ENCODE data around the gene USP36. TPM values are rescaled to one million over a fixed set of nuclear protein-coding genes. Genes with fewer than 3 reads are reported as not detected.

Gene USP36
- total and polyA plus RNA-seq, 4 donors = 8.0 to 20.7 (median 10.5) TPM

GRCh38 chr17:78862073-78863023 lies 21.7 kb upstream of the USP36 start:
- 86% methylated on average over 17 of the region's 17 CpGs for WGBS
- peaks cover 0 to 4% (median 1%) of the 10 kb centered on the region in 4 donors for H3K4me1 ChIP-seq (ENCODE audit: control insufficient read depth in 4 of 4, insufficient read depth in 4 of 4, low read length in 3 of 4)
- no peak overlapping the region for H3K9ac ChIP-seq (ENCODE audit: low read depth in 1 of 2, low read length in 2 of 2)
- H3K27me3 ChIP-seq (ENCODE audit: control insufficient read depth in 4 of 4, insufficient read depth in 4 of 4, low read length in 3 of 4) = no peaks in the 10 kb centered on the region
- H3K36me3 ChIP-seq (ENCODE audit: control insufficient read depth in 4 of 4, insufficient read depth in 3 of 4, low read depth in 1 of 4, low read length in 3 of 4) = no peaks in the 10 kb centered on the region
- H3K27ac ChIP-seq (ENCODE audit: low read depth in 1 of 2, low read length in 2 of 2) = no peak overlapping the region
- TF ChIP-seq ATF3 (IDR thresholded peaks at IDR 0.05) (no peak), FOXA1 (IDR thresholded peaks at IDR 0.05) (no peak), NR2F2 (IDR thresholded peaks at IDR 0.05) (no peak), MAX (IDR thresholded peaks at IDR 0.05) (no peak), TAF1 (conservative IDR thresholded peaks at IDR 0.05) (no peak), RAD21 (IDR thresholded peaks at IDR 0.05) (no peak), HNF4G (IDR thresholded peaks at IDR 0.05) (no peak), CTCF (IDR thresholded peaks at IDR 0.05; ENCODE audit: low read depth, low read length, missing input control) (no peak), EGR1 (IDR thresholded peaks at IDR 0.05; ENCODE audit: low read depth in 2 of 2) (no peak), SP1 (IDR thresholded peaks at IDR 0.05) (no peak)
- H3K4me3 ChIP-seq (ENCODE audit: low read depth in 1 of 3, low read length in 3 of 3) = no peak overlapping the region
- no peaks in the 10 kb centered on the region for H3K9me3 ChIP-seq (ENCODE audit: control insufficient read depth in 4 of 4, low read length in 3 of 4)
- no peak for DNase-seq (ENCODE audit: low spot score)

GRCh38 chr17:78861229-78861628 lies 20.6 kb upstream of the USP36 start:
- H3K27ac ChIP-seq (ENCODE audit: low read depth in 1 of 2, low read length in 2 of 2) = no peak overlapping the region
- H3K4me1 ChIP-seq (ENCODE audit: control insufficient read depth in 4 of 4, insufficient read depth in 4 of 4, low read length in 3 of 4) = peaks cover 0 to 4% (median 1%) of the 10 kb centered on the region in 4 donors
- H3K36me3 ChIP-seq (ENCODE audit: control insufficient read depth in 4 of 4, insufficient read depth in 3 of 4, low read depth in 1 of 4, low read length in 3 of 4) = no peaks in the 10 kb centered on the region
- no peaks in the 10 kb centered on the region for H3K9me3 ChIP-seq (ENCODE audit: control insufficient read depth in 4 of 4, low read length in 3 of 4)
- TF ChIP-seq GABPA (IDR thresholded peaks at IDR 0.05 in 1 of 2, conservative IDR thresholded peaks at IDR 0.05 in 1 of 2) = no peak
- TF ChIP-seq YY1 (IDR thresholded peaks at IDR 0.05) = no peak
- TF ChIP-seq CTCF (IDR thresholded peaks at IDR 0.05; ENCODE audit: low read depth, low read length, missing input control) = no peak
- TF ChIP-seq TAF1 (conservative IDR thresholded peaks at IDR 0.05) = no peak
- no peak for TF ChIP-seq MAX (IDR thresholded peaks at IDR 0.05)
- H3K9ac ChIP-seq (ENCODE audit: low read depth in 1 of 2, low read length in 2 of 2) = no peak overlapping the region
- WGBS = 86% methylated on average over 4 of the region's 4 CpGs
- no peak overlapping the region for H3K4me3 ChIP-seq (ENCODE audit: low read depth in 1 of 3, low read length in 3 of 3)
- no peaks in the 10 kb centered on the region for H3K27me3 ChIP-seq (ENCODE audit: control insufficient read depth in 4 of 4, insufficient read depth in 4 of 4, low read length in 3 of 4)
- DNase-seq (ENCODE audit: low spot score) = no peak
